Body of pancreas (tissue), 4 donors: ENCODE measurements around the gene MYCN. TPM values are rescaled to one million over a fixed set of nuclear protein-coding genes. Genes with fewer than 3 reads are reported as not detected.

ENCODE experiments used
- ATAC-seq: fragments of 150-250 bp; one replicate; pipeline ENCODE4 v1.9.1; 2016
- DNase-seq, 4 donors: peaks; one replicate each; pipeline ENCODE4 v3.0.0-alpha.2; 2019
- H3K27ac ChIP-seq, 4 donors: fragments of 200-600 bp; sonication (generic); 1 replicate in 3 of 4; 2 replicates in 1 of 4; pipeline versions ENCODE4 v1.5.1 to v1.6.1; 2016 to 2019; ENCODE audit warnings: mild to moderate bottlenecking in 1 of 4, mixed read lengths in 1 of 4, moderate library complexity in 1 of 4
- H3K27me3 ChIP-seq, 2 donors: fragments of 200-600 bp; sonication (generic); one replicate each; pipeline ENCODE4 v1.6.0; 2016; ENCODE audit warnings: mild to moderate bottlenecking in 1 of 2
- H3K36me3 ChIP-seq, 2 donors: fragments of 200-600 bp; sonication (generic); replicated peaks in 1 of 2; 2 replicates each; pipeline ENCODE4 v1.5.1; 2016; ENCODE audit warnings: low read depth in 2 of 2; ENCODE audit not compliant: insufficient read depth in 1 of 2
- H3K4me1 ChIP-seq: fragments of 200-600 bp; sonication (generic); one replicate; pipeline ENCODE4 v1.6.0; 2016
- H3K4me3 ChIP-seq, 2 donors: fragments of 200-600 bp; sonication (generic); 1 replicate in 1 of 2; 2 replicates in 1 of 2; pipeline ENCODE4 v1.5.1; 2016 to 2019
- H3K9me3 ChIP-seq, 3 donors: fragments of 200-600 bp; sonication (generic); 1 replicate in 2 of 3; 2 replicates in 1 of 3; pipeline ENCODE4 v1.5.1; 2016
- CTCF ChIP-seq, 7 experiments: fragments of 450-650 bp in 4 of 7; fragments of 200-600 bp in 3 of 7; sonication (generic) in 3 of 7; IDR thresholded peaks; one replicate each; pipeline ENCODE4 v1.5.1; 2016 to 2019; ENCODE audit warnings: antibody characterized with exemption in 7 of 7
- POLR2A ChIP-seq, 3 donors: fragments of 450-650 bp; IDR thresholded peaks; one replicate each; pipeline ENCODE4 v1.6.1; 2016; ENCODE audit warnings: antibody characterized with exemption in 3 of 3, mild to moderate bottlenecking in 2 of 3
- WGBS, 2 donors: methylation state at CpG; one replicate each; pipeline ENCODE4 v1.1.5; 2017; 5-methylcytosine and 5-hydroxymethylcytosine counted together
- intact Hi-C: fragments of 100-400 bp; cut with DNase I; formaldehyde crosslinking; loops from one replicate; pipeline ENCODE4 v1.15.1; 2023
- total RNA-seq, 2 donors: library from RNA; depleted of rRNA; stranded (reverse); fragments of >200 nt; gene quantifications; one replicate each; pipeline ENCODE4 v1.1.0, GENCODE V29; 2016

Gene MYCN
- total RNA-seq, 2 donors from 2014 or later: not detected

- no peak for DNase-seq
- Histone ChIP-seq H3K4me3 (no peak overlapping the region), H3K9me3 (no peaks in the 10 kb centered on the region), H3K4me1 (peaks cover 2% of the 10 kb centered on the region), H3K27me3 (peaks cover 0 to 6% of the 10 kb centered on the region in 2 donors), H3K36me3 (no peaks in the 10 kb centered on the region), H3K27ac (no peak overlapping the region)
- intact Hi-C loops: no loop called here
- TF ChIP-seq CTCF (IDR thresholded peaks at IDR 0.05): no peak
- TF ChIP-seq POLR2A (IDR thresholded peaks at IDR 0.05): no peak
- no peak for ATAC-seq
- 57 to 65% methylated on average over 4 of the region's 4 CpGs for WGBS, 2 donors
These were observed 5.9 kb upstream of the MYCN start for GRCh38 chr2:15934291-15934945.

- H3K4me3 ChIP-seq: no peak overlapping the region
- 78 to 80% methylated on average over 6 of the region's 6 CpGs for WGBS, 2 donors
- H3K27ac ChIP-seq: no peak overlapping the region
- no peak for DNase-seq
- TF ChIP-seq POLR2A (IDR thresholded peaks at IDR 0.05) (no peak), CTCF (IDR thresholded peaks at IDR 0.05) (no peak)
- ATAC-seq: no peak
- H3K9me3 ChIP-seq: no peaks in the 10 kb centered on the region
- H3K27me3 ChIP-seq: peaks cover 0 to 8% of the 10 kb centered on the region in 2 donors
- intact Hi-C loops: no loop called here
- no peaks in the 10 kb centered on the region for H3K36me3 ChIP-seq
- peaks cover 9% of the 10 kb centered on the region for H3K4me1 ChIP-seq
These were observed 5.2 kb upstream of the MYCN start for GRCh38 chr2:15935189-15935588.

GRCh38 chr2:15935675-15936074 lies 4.7 kb upstream of the MYCN start:
- Histone ChIP-seq H3K9me3 (no peaks in the 10 kb centered on the region), H3K36me3 (no peaks in the 10 kb centered on the region), H3K4me3 (no peak overlapping the region), H3K4me1 (peaks cover 14% of the 10 kb centered on the region), H3K27me3 (peaks cover 0 to 8% of the 10 kb centered on the region in 2 donors), H3K27ac (no peak overlapping the region)
- intact Hi-C loops: no loop called here
- TF ChIP-seq CTCF (IDR thresholded peaks at IDR 0.05) (no peak), POLR2A (IDR thresholded peaks at IDR 0.05) (no peak)
- DNase-seq (no peak), ATAC-seq (no peak)
- WGBS, 2 donors: 66 to 68% methylated on average over 4 of the region's 4 CpGs

- no peaks in the 10 kb centered on the region for H3K9me3 ChIP-seq
- 57 to 82% methylated on average over 5 of the region's 5 CpGs for WGBS, 2 donors
- TF ChIP-seq CTCF (IDR thresholded peaks at IDR 0.05): no peak
- no peak for TF ChIP-seq POLR2A (IDR thresholded peaks at IDR 0.05)
- no peak overlapping the region for H3K4me3 ChIP-seq
- DNase-seq (no peak), ATAC-seq (no peak)
- intact Hi-C loops: no loop called here
- peaks cover 21% of the 10 kb centered on the region for H3K4me1 ChIP-seq
- H3K27me3 ChIP-seq: peaks cover 0 to 15% of the 10 kb centered on the region in 2 donors
- no peak overlapping the region for H3K27ac ChIP-seq
- H3K36me3 ChIP-seq: no peaks in the 10 kb centered on the region
These were observed 3.9 kb upstream of the MYCN start for GRCh38 chr2:15936277-15937104.
